Sciatic nerve (tissue), 2 donors: ENCODE results near the gene OBI1. TPM values are rescaled to one million over a fixed set of nuclear protein-coding genes. Genes with fewer than 3 reads are reported as not detected.
"Not testable (repeated sequence)": the region's sequence is repeated elsewhere in the genome, so short reads cannot be mapped to it uniquely, and the experiment has no call there.

Source experiments
- ATAC-seq: fragments of 200-7000 bp; cut with Tn5 transposase; one replicate; pipeline ENCODE4 v1.9.1; 2020; ENCODE audit warnings: mild to moderate bottlenecking, moderate library complexity
- DNase-seq: peaks from one replicate; pipeline ENCODE4 v3.0.0-alpha.2; 2020; ENCODE audit warnings: low spot score
- intact Hi-C: fragments of 100-400 bp; cut with DNase I; formaldehyde crosslinking; loops from one replicate; pipeline ENCODE4 v1.14.2; 2022
- total RNA-seq: library from RNA; stranded (reverse); fragmentation: NEBNext Ultra II Directional; extraction: Animal tissue kit (Norgen Biotek cat#: 25700); gene quantifications from one replicate; pipeline ENCODE4 v1.2.1, GENCODE V29; 2021
- donor health status: DM: no; HTN: no; CAD: no.
- donor health status: DM: no; HTN: no; CAD: no.

Gene OBI1
- total RNA-seq, 1 donor from 2014 or later, result 11.6 TPM

DNA sequence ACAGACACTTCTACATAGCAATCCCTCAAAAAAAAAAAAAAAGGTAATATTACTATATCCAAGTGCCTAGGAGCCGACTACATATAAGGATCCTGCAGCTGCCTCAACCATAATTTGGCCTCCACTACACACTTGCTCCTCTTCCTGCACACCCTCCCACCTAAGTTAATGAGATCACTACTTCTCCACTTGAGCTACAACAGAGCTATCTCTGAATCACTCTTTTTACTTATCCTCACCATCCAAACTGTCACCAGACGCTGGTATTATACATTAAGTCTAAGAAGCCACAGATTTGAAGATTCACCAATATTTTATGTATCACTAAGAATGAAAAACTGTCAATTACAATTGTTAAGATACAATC lies 8.3 kb downstream of the OBI1 start:
- ATAC-seq, result no peak
- no peak for DNase-seq
- intact Hi-C loops, result no loop called here

DNA sequence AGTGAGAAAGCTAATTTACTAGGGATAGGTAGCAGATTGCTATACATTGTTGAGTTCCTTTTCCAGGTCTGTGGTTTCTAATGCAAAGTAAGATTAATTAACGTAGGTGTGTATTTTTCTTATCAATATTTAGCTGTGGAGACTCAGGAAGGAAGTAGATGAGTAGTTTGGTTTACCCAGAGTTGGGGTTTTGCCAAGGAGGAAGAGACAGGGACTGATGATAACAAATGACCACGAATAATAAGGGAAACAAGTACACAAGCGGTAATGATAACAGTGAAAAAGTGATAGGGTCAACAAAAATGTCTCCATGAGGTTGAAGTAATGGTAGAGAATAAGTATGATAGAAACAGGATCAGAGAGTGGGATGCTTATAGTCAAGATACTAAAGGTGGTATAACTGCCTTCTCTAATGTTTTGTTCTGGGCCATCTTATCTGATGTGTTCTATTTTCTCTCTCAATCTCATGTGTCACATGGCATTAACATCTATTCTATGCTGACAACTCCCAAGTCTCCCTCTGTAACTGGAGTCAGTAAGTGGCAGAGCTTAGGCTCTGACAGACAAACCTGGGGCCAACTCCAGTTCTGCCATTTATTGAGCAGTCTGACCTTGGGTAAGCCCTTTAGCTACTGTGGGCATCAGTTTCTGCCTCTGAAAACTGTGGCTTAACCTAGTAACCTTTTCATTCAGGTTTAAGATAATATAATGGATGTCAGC lies 8.8 kb downstream of the OBI1 start:
- ATAC-seq, result no peak
- intact Hi-C loops, result no loop called here
- no peak for DNase-seq

DNA sequence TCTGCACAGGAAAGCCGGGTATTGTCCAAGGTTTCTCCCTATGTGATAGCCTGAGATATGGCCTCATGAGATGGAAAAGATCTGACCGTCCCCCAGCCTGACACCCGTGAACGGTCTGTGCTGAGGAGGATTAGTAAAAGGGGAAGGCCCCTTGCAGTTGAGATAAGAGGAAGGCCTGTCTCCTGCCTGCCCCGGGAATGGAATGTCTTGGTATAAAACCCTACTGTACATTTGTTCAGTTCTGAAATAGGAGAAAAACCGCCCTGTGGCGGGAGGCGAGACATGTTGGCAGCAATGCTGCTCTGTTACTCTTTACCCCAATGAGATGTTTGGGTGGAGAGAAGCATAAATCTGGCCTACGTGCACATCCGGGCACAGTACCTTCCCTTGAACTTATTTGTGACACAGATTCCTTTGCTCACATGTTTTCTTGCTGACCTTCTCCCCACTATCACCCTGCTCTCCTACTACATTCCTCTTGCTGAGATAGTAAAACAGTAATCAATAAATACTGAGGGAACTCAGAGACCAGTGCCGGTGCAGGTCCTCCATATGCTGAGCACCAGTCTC lies 11.8 kb downstream of the OBI1 start:
- intact Hi-C loops, ATAC-seq, DNase-seq: not testable (repeated sequence)

DNA sequence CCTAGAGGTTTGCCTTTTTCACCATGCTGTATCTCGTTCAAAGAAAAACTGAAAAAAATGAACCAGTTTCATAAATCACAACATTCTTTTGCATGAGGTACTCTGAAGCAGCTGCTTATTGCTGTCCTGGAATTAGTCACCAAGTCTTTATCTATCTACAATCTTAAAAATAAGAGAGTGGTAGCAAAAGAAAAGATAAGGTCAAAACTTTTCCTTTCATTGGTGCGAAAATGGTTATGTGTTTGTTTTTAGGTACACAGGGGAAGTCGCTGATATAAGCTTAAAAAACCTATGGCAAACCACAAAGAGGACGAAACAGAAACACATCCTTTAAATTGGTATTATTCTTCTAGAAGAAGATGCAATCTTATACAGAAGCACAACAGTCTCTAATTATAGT lies 20.7 kb downstream of the OBI1 start:
- intact Hi-C loops, result no loop called here
- no peak for ATAC-seq
- DNase-seq, result no peak

DNA sequence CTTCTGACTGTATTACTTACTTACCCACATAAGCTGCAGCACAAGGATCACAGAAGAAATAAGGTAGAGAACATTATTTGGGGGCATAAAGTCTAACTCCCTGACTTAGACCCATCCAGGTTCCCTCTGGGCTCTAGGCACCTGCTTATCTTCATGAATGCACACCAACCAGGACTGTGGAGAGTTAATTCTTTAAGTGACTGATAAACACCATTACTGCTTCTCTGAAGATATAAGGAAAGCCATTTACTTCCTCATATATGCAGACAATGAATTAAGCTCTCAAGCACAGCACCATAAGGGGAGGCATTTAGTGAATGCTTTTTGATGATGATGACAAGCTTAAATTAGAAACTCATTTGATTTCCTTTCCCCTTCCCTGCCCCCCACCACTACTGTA lies 22.5 kb downstream of the OBI1 start:
- DNase-seq (no peak), ATAC-seq (no peak)
- intact Hi-C loops, result no loop called here

DNA sequence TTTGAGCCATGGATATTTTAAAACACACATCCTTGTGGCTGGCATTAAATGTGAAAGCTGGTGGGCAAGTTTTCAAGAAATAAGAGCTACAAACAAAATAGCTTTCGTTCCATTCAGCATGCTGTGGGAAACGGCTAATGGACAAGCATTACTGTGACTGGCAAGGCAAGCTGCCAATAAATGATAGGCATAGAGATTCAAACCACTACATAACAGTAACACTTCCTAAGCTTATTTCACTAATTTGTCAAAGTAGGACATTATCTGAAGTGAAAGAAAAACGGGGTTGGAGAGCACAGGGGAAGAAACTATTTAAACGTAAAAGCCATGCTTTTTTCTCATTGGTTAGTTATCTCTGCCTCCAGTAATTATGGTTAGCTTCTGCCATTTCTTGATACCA lies 26.0 kb downstream of the OBI1 start:
- ATAC-seq, result no peak
- DNase-seq, result no peak
- intact Hi-C loops, result no loop called here

DNA sequence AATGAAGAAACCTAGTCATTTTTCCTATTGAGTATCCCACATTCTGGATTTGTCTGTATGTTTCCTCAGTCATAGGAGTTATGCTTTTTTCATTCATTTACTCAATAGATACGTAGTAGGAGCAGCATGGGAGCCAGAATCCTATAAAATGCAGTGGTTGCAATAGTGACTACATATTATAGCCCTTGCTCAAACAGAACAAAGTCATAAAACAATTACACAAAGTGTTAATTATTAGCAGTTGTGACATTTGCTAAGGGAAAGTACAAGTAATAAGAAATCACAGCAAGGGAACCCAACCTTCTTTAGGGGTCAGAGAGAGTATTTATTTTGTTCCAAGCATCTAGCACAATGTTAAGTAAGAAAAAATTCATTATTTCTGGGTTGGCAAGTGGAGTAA lies 27.9 kb downstream of the OBI1 start:
- no peak for ATAC-seq
- no peak for DNase-seq
- intact Hi-C loops, result no loop called here

DNA sequence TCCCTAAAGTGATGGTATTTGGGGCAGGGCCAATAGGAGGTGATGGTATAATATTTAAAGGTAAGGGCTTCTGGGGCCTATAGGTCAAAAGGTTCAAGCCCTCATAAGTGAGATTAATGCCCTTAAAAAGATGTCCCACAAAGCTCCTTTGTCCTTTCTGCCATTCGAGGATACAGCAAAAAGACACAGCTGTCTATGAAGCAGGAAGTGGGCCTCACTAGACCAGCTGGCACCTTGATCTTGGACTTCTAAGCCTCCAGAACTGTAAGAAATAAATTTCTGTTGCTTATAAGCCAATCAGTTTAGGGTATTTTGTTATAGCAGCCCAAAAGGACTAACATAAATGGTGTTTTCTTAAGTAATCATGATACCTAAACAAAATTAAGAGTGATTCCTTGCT lies 28.4 kb downstream of the OBI1 start:
- no peak for ATAC-seq
- DNase-seq, result no peak
- intact Hi-C loops, result no loop called here

DNA sequence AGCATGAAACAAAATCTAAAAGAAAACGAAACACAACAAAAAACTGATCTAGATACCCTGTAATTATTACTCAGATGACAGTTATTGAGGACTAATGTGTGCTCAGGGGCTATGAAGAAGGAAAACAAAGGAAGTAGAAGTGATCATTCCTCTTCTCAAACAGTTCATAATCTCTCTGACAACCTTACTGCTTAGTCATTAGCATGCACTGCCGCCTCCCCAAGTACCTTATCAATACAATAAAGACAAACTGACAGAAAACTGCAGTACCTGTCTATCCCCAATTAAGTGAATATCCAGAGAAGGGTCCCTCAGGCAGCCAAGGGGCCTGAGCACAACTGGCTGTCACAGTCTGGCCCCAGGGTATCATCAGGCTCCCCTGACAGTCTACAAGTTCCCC lies 33.6 kb downstream of the OBI1 start:
- no peak for DNase-seq
- intact Hi-C loops, result no loop called here
- no peak for ATAC-seq

DNA sequence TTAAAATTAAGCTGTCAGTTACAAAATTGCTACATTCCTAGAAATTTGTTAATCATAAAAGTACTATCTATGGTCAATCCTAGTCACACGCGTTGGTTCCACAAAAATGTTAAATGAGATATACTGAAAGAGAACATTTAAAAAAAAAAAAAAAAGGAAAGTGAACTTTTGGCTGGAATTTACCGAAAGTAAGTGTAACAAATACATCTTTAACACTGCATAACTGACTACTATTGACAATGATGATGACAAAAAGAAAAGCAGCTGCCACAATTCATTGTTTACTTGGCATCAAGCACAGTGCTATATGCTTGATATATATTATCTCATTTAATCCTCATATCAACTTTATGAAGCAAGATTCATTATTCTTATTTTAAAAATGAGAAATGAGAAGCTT lies 35.8 kb downstream of the OBI1 start:
- no peak for DNase-seq
- intact Hi-C loops, result no loop called here

DNA sequence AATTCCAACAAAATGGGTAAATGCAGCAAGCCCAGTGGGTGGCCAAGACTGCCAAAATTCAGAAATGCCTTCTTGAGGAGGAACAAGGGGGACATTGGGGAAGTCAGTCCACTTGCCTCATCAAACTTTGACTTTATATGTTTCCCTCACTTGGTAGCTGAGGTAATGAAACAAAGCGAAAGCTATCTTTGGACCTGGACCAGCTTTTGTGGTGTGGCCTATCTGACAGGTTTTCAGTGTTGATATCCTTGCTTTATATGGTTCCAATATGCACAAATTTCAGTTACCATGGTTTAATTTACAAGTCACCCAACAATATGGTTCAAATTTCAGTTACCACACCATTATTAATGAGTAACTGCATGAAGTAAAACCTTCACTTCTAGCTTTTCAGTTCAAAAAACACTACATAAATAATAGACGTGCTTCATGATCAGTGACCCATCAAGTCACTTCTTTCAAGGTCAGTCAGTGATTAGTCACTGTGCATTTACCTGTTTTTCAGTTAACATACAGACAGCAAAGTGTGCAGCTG lies 38.0 kb downstream of the OBI1 start:
- ATAC-seq (no peak), DNase-seq (no peak)
- intact Hi-C loops, result no loop called here

More for the DNA sequence above, 35.8 kb downstream of the OBI1 start:
- no peak for ATAC-seq

DNA sequence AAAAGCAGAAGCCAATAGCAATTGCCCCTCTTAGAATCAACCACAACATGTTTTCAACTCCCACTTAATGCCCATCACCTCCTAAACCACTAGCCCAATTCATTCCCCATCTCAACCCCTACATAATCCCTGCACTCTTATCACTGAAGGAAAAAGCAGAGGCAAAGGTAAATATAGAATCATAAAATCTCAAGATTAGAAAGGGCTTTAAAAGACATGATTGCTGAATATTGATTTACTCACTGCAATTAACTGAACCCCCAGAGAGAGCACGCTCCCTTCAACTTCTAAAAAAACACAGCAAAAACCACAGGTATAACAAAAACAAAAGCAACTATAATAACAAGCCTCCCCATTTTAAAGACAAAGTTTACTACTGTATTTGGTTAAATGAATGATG lies 40.5 kb downstream of the OBI1 start:
- ATAC-seq, result no peak
- intact Hi-C loops, result no loop called here
- no peak for DNase-seq

DNA sequence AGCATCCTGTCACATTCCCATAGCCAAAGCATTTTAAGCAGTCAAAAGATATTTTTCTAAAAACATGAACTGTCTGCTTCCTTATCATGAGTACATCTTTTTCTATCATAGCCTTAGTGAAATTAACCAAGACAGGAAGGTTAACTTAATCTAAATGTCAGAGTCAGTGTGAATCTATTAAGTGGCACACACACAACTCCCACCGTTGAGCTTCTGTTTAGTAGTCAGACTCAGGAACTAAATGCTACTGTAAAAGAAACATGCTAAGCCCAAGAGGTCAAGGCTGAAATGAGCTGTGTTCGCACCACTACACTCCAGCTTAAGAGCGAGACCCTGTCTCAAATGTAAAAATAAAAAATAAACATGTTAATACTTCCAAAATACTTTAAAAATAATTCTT lies 47.9 kb downstream of the OBI1 start:
- DNase-seq, result no peak
- intact Hi-C loops, result no loop called here
- no peak for ATAC-seq

DNA sequence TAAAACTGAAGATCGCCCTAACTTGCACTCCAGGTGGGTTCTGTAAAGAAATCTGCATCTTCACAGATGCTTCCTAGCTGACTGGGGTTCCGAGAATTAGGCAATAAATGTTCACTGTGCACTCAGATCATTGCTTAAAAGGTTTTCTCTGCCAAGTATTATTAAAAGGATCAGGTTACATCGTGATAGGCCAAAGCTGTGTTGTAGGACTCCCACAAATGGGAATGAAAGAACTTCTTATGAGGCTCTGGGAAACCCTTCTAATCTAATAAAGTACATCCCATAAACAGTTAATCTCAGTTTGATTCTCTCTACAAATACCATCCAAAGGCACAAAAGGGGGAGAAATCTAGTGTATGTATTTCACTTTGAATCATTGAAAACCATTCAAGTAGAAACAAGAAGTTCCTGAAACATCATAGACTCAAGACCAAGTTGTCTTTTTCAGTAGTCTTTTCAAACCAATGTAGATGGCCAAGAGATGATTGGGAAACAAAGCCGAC lies 48.5 kb downstream of the OBI1 start:
- no peak for ATAC-seq
- intact Hi-C loops, result no loop called here
- no peak for DNase-seq

DNA sequence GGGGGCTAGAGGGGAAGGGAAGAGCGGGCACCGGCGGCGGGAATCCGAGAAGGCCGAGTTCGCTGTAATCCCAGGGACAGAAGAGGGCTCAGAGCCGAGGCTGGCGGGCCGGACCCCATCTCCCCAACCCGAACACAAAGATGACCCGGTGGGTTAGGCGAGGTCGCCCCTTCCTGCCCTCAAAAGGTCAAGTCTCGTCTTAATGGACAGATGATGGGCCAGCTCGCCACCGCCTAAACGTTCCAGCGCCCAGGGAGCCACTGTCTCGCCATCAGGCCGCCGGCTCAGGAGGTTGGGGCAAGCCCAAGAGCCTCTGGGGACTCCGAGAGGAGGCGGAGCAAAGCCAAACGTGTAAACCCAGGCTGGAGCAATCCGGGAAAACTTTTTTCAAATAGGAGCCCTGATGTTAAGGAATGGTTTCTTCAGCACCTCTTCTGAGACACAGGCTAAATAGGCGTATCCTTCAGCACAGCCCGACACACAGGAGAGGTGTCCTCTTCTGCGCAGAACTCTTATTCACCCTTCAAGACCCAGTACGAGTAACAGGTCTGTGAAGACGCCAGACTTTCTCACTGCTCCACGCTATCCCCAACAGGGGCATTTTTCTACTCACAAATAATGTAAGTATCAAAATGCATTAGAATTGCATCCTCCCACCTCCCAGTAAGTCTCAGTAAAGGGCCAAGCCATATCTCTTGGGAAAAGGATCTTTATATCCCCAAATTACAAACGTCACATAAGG lies 49.3 kb downstream of the OBI1 start:
- peak; percentile 59 for DNase-seq
- peak; percentile 31 for ATAC-seq
- intact Hi-C loops, result no loop called here

DNA sequence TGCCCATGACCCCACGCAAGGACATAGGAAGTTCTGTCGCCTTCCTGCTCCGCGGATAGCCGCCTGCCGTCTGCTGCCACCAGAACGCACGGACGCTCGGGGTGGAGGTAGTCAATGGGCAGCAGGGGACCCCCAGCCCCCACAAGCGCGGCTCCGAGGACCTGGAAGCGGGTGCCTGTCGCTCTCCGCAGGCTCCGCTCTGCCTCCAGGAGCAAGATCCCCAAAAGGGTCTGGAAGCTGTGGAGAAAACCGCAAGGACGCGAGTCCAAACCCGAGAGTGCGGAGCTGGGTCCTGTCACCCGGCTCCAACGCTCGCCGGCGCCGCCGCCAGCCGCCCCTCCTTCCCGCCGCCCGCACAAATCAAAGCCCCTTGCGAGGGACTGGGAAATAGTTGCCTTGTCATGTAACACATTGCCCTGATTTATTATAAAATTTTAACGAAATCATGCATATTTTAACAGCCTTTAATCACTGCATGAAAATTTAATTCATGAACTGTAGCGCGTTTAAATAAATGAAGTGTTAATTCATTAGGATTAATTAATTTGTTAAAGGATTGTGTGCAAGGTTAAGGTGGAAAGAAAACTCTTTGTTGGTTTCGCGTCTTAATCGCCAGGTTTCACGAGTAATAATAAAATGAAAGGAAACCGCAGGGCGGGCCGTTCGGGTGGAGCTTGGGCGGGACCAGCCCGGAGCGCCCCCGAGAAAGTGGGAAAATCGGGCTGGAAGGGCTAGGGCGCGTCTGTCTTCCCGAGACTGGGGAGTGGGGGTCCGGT lies 50.1 kb downstream of the OBI1 start:
- intact Hi-C loops, result no loop called here
- DNase-seq, result peak; percentile 55
- ATAC-seq, result peak; percentile 13

DNA sequence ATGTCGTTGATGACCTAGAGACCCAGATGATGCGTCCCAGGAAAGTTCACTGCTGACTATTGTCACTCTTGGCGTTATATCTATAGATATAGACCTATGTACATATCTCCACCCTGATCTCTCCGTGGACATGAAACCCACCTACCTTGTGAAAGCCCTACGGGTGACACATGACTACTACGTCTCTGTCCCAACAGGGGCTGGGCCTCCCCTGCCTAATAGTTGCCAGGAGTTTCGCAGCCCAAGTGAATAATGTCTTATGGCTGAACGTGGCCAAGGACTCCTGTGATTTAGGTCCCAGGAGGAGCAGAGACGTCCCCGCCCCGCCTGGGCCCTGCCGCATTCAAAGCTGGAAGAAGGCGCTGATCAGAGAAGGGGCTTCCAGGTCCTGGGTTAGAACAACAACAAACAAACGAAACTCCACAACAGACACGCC lies 50.7 kb downstream of the OBI1 start:
- ATAC-seq, result no peak
- intact Hi-C loops, result no loop called here
- no peak for DNase-seq

DNA sequence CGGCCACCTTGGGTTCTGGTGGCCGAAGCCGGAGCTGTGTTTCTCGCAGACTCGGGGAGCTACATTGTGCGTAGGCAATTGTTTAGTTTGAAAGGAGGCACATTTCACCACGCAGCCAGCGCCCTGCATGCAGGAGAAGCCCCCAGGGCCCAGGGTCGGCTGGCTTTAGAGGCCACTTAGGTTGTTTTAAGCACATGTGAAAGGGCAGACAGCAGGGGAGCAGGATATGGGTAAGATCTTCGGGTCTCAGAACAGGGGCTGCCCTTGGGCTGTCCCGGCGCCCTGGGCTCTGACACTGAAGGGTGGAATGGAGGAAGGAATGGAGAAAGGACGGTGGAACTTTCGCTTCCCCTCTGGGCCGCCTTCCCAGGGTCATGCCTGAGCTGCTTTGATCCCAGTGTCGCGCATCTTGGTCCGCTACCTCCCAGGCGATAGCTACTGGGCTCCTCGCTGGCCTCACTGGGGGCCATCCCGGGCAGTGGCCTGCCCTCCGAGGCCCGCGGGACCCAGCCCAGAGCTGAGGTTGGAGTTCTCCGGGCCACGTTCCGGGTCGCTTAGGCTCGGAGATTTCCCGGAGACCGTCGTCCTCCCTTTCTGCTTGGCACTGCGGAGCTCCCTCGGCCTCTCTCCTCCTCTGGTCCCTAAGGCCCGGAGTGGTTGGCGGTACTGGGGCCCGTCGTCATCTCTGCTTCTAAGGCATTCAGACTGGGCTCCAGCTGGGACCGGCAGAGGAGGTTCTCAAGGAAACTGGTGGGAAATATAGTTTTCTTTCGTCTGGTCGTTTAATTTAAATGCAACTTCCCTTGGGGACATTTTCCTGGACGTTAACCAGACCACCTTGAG lies 51.3 kb downstream of the OBI1 start:
- no peak for ATAC-seq
- intact Hi-C loops, result no loop called here
- peak; percentile 54 for DNase-seq
